ENCODE results near the gene SMOC1. TPM values are rescaled to one million over a fixed set of nuclear protein-coding genes. Genes with fewer than 3 reads are reported as not detected.

SMOC1 gene
- total and polyA plus RNA-seq, 2 experiments from 2014 or later, result 0.70 to 3.5 TPM

DNA sequence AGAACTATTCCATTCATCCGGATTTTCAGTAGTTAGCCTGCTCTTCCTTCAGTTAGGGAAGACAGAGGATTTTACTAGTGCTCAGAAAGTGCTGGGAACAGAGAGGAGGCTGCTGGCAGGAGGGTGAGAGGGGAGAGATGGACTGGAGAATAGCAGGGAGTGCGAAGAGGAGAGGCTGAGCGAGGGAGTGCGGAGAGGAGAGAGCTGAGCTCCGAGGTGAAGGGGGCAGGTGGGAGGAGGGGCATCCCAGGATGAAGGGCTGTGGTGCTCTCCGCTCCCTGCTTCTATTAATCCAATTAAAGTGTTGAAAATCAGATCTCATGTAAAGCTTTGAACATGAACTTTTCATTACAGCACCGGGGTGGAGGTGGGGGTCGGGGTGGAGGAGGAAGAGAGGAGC lies 20.4 kb upstream of the SMOC1 start:
- no peak overlapping the region for H2AFZ ChIP-seq
- no peak overlapping the region for H3K4me3 ChIP-seq
- no peak for DNase-seq
- peaks cover 47% of the 10 kb centered on the region for H3K27me3 ChIP-seq (replicated peaks; ENCODE audit: insufficient read depth)
- H3K36me3 ChIP-seq (ENCODE audit: low read depth), result no peaks in the 10 kb centered on the region
- no peaks in the 10 kb centered on the region for H3K9me2 ChIP-seq (ENCODE audit: insufficient read depth)
- H3K27ac ChIP-seq, result no peak overlapping the region
- no peaks in the 10 kb centered on the region for H3F3A ChIP-seq (ENCODE audit: insufficient read depth)
- H3K9me3 ChIP-seq (ENCODE audit: low read depth), result no peaks in the 10 kb centered on the region
- 19 to 28% methylated on average over 8 of the region's 8 CpGs for WGBS, 2 experiments (ENCODE audit: low coverage in 1 of 2, low lambda C conversion rate in 2 of 2, missing lambda C conversion rate in 2 of 2)
- H3K4me1 ChIP-seq (ENCODE audit: insufficient read depth), result no peaks in the 10 kb centered on the region
- TF ChIP-seq EZH2phosphoT487 (IDR thresholded peaks at IDR 0.05; ENCODE audit: insufficient read depth, low read depth) (no peak), EZH2 (IDR thresholded peaks at IDR 0.05; ENCODE audit: insufficient read depth, poor library complexity, severe bottlenecking) (no peak)
- H3K79me2 ChIP-seq (ENCODE audit: insufficient read depth), result no peaks in the 10 kb centered on the region
- no peak overlapping the region for H3K4me2 ChIP-seq (ENCODE audit: unreplicated experiment)
- H3K9ac ChIP-seq, result no peak overlapping the region
- in situ Hi-C loops (cut with MboI), result no loop called here
- no peaks in the 10 kb centered on the region for H4K20me1 ChIP-seq (ENCODE audit: insufficient read depth)

DNA sequence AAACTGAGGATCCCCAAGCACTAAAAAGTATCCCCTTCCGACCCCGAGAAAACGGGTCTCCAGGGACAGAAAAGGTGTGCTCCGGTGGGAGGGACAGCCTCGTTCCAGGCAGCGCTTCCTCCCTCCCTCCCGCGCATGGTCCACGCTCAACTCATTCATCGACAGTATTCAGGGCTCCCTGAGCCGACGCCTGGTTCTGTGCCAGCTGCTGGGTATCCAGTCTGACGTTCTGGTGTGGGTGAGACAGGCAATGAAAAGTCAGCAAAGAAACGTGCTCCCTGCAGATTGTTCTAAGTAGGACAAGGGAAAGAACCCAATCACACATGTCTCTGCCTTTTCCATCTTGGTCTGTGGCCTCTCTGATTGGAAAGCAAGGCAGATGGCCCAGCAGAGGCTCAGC lies 19.6 kb upstream of the SMOC1 start:
- Histone ChIP-seq H3K79me2 (ENCODE audit: insufficient read depth) (no peaks in the 10 kb centered on the region), H3F3A (ENCODE audit: insufficient read depth) (no peaks in the 10 kb centered on the region), H3K36me3 (ENCODE audit: low read depth) (no peaks in the 10 kb centered on the region), H3K27me3 (replicated peaks; ENCODE audit: insufficient read depth) (peaks cover 39% of the 10 kb centered on the region), H3K9ac (no peak overlapping the region), H3K4me3 (no peak overlapping the region), H3K9me3 (ENCODE audit: low read depth) (no peaks in the 10 kb centered on the region), H3K4me2 (ENCODE audit: unreplicated experiment) (no peak overlapping the region), H3K9me2 (ENCODE audit: insufficient read depth) (no peaks in the 10 kb centered on the region), H3K4me1 (ENCODE audit: insufficient read depth) (no peaks in the 10 kb centered on the region), H4K20me1 (ENCODE audit: insufficient read depth) (no peaks in the 10 kb centered on the region), H3K27ac (no peak overlapping the region), H2AFZ (no peak overlapping the region)
- no peak for DNase-seq
- 43 to 51% methylated on average over 14 of the region's 14 CpGs for WGBS, 2 experiments (ENCODE audit: low coverage in 1 of 2, low lambda C conversion rate in 2 of 2, missing lambda C conversion rate in 2 of 2)
- TF ChIP-seq EZH2phosphoT487 (IDR thresholded peaks at IDR 0.05; ENCODE audit: insufficient read depth, low read depth) (no peak), EZH2 (IDR thresholded peaks at IDR 0.05; ENCODE audit: insufficient read depth, poor library complexity, severe bottlenecking) (no peak)
- in situ Hi-C loops (cut with MboI), result no loop called here

DNA sequence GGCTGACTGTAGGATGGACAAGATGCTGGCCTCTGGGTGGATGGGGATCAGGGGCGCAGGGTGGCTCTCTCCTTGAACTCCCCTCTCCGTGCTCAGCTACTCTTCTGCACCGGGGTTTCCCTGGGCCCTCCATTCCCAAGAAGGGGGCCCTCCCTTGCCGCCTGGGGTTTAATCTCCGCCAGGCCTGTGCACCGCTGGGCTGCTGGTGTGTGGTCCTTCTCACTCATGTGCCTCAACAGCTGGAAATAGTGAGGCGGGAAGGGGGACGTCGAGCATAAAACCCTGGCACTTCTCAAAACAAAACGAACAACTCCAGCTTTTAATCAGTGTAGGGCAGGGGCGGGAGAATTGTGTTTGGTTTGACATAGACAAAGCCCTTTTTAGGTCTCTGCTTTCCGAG lies 19.0 kb upstream of the SMOC1 start:
- H3K4me3 ChIP-seq, result no peak overlapping the region
- H3K9ac ChIP-seq, result no peak overlapping the region
- in situ Hi-C loops (cut with MboI), result no loop called here
- TF ChIP-seq EZH2phosphoT487 (IDR thresholded peaks at IDR 0.05; ENCODE audit: insufficient read depth, low read depth) (no peak), EZH2 (IDR thresholded peaks at IDR 0.05; ENCODE audit: insufficient read depth, poor library complexity, severe bottlenecking) (no peak)
- H3K4me1 ChIP-seq (ENCODE audit: insufficient read depth), result no peaks in the 10 kb centered on the region
- H3K27ac ChIP-seq, result no peak overlapping the region
- no peaks in the 10 kb centered on the region for H4K20me1 ChIP-seq (ENCODE audit: insufficient read depth)
- H3K4me2 ChIP-seq (ENCODE audit: unreplicated experiment), result no peak overlapping the region
- H3K9me2 ChIP-seq (ENCODE audit: insufficient read depth), result no peaks in the 10 kb centered on the region
- H3K27me3 ChIP-seq (replicated peaks; ENCODE audit: insufficient read depth), result peaks cover 33% of the 10 kb centered on the region
- H3F3A ChIP-seq (ENCODE audit: insufficient read depth), result no peaks in the 10 kb centered on the region
- WGBS, 2 experiments (ENCODE audit: low coverage in 1 of 2, low lambda C conversion rate in 2 of 2, missing lambda C conversion rate in 2 of 2), result 4 to 5% methylated on average over 12 of the region's 12 CpGs
- DNase-seq, result no peak
- H3K79me2 ChIP-seq (ENCODE audit: insufficient read depth), result no peaks in the 10 kb centered on the region
- no peaks in the 10 kb centered on the region for H3K9me3 ChIP-seq (ENCODE audit: low read depth)
- H3K36me3 ChIP-seq (ENCODE audit: low read depth), result no peaks in the 10 kb centered on the region
- H2AFZ ChIP-seq, result no peak overlapping the region

GRCh38 chr14:69861025-69861569 lies 18.1 kb upstream of the SMOC1 start:
- no peak overlapping the region for H3K9ac ChIP-seq
- no peaks in the 10 kb centered on the region for H3K9me2 ChIP-seq (ENCODE audit: insufficient read depth)
- DNase-seq, result no peak
- H3K79me2 ChIP-seq (ENCODE audit: insufficient read depth), result no peaks in the 10 kb centered on the region
- peaks cover 24% of the 10 kb centered on the region for H3K27me3 ChIP-seq (replicated peaks; ENCODE audit: insufficient read depth)
- H3K9me3 ChIP-seq (ENCODE audit: low read depth), result no peaks in the 10 kb centered on the region
- in situ Hi-C loops (cut with MboI), result no loop called here
- H3K4me2 ChIP-seq (ENCODE audit: unreplicated experiment), result no peak overlapping the region
- H3K36me3 ChIP-seq (ENCODE audit: low read depth), result no peaks in the 10 kb centered on the region
- no peak overlapping the region for H3K27ac ChIP-seq
- H4K20me1 ChIP-seq (ENCODE audit: insufficient read depth), result no peaks in the 10 kb centered on the region
- H3F3A ChIP-seq (ENCODE audit: insufficient read depth), result no peaks in the 10 kb centered on the region
- TF ChIP-seq EZH2phosphoT487 (IDR thresholded peaks at IDR 0.05; ENCODE audit: insufficient read depth, low read depth), result no peak
- TF ChIP-seq EZH2 (IDR thresholded peaks at IDR 0.05; ENCODE audit: insufficient read depth, poor library complexity, severe bottlenecking), result no peak
- 23 to 35% methylated on average over 3 of the region's 3 CpGs for WGBS, 2 experiments (ENCODE audit: low coverage in 1 of 2, low lambda C conversion rate in 2 of 2, missing lambda C conversion rate in 2 of 2)
- H3K4me1 ChIP-seq (ENCODE audit: insufficient read depth), result no peaks in the 10 kb centered on the region
- no peak overlapping the region for H3K4me3 ChIP-seq
- no peak overlapping the region for H2AFZ ChIP-seq

- in situ Hi-C loops (cut with MboI), result no loop called here
- TF ChIP-seq EZH2 (IDR thresholded peaks at IDR 0.05; ENCODE audit: insufficient read depth, poor library complexity, severe bottlenecking) (no peak), EZH2phosphoT487 (IDR thresholded peaks at IDR 0.05; ENCODE audit: insufficient read depth, low read depth) (no peak)
- Histone ChIP-seq H3K79me2 (ENCODE audit: insufficient read depth) (no peaks in the 10 kb centered on the region), H3K4me2 (ENCODE audit: unreplicated experiment) (no peak overlapping the region), H3K27me3 (replicated peaks; ENCODE audit: insufficient read depth) (peaks cover 13% of the 10 kb centered on the region; the same call in 1 of the 2 replicates), H2AFZ (no peak overlapping the region), H3F3A (ENCODE audit: insufficient read depth) (no peaks in the 10 kb centered on the region), H3K27ac (no peak overlapping the region), H4K20me1 (ENCODE audit: insufficient read depth) (no peaks in the 10 kb centered on the region), H3K4me1 (ENCODE audit: insufficient read depth) (no peaks in the 10 kb centered on the region), H3K4me3 (no peak overlapping the region), H3K9me3 (ENCODE audit: low read depth) (no peaks in the 10 kb centered on the region), H3K36me3 (ENCODE audit: low read depth) (no peaks in the 10 kb centered on the region), H3K9ac (no peak overlapping the region), H3K9me2 (ENCODE audit: insufficient read depth) (no peaks in the 10 kb centered on the region)
- no peak for DNase-seq
- WGBS, 2 experiments (ENCODE audit: low coverage in 1 of 2, low lambda C conversion rate in 2 of 2, missing lambda C conversion rate in 2 of 2), result 41 to 51% methylated on average over 4 of the region's 4 CpGs
Measured at GRCh38 chr14:69863083-69863482, 16.1 kb upstream of the SMOC1 start.

All from GM23248 (cell line).